Measurements from ENCODE around the gene MEI4. TPM values are rescaled to one million over a fixed set of nuclear protein-coding genes. Genes with fewer than 3 reads are reported as not detected.

The MEI4 gene
- total and polyA plus RNA-seq, 10 of the 15 experiments (the other 5 are each of a cell fraction or from before 2014, with no cell fraction given): 0.03 to 0.04 (median 0.03) TPM; not detected in 7

GRCh38 chr6:77965449-77965848 lies 312.6 kb downstream of the MEI4 start:
- ATAC-seq (no peak), DNase-seq (ENCODE audit: low read depth, low spot score) (no peak), FAIRE-seq (no peak)
- no peak overlapping the region for H3K27ac ChIP-seq (ENCODE audit: control insufficient read depth, insufficient read depth)
- RAD21 ChIA-PET (ENCODE audit: unreplicated experiment): no interaction called here
- H3K4me2 ChIP-seq (ENCODE audit: control insufficient read depth, insufficient read depth): no peak overlapping the region
- H3K4me1 ChIP-seq (ENCODE audit: control insufficient read depth, insufficient read depth, low read length): no peaks in the 10 kb centered on the region
- H3K9ac ChIP-seq (ENCODE audit: control insufficient read depth, insufficient read depth, low read length): no peak overlapping the region
- SMC1A ChIA-PET (ENCODE audit: uncharacterized antibody, unreplicated experiment): no interaction called here
- no peaks in the 10 kb centered on the region for H3K79me2 ChIP-seq (ENCODE audit: control insufficient read depth, insufficient read depth, low read length)
- BruUV-seq (replicated peaks): no TSS peak
- TF ChIP-seq ZBTB4 (CRISPR knock-in tag; IDR thresholded peaks at IDR 0.05): no peak
- TF ChIP-seq JUNB (IDR thresholded peaks at IDR 0.05): no peak
- TF ChIP-seq HDAC2 (IDR thresholded peaks at IDR 0.05): no peak
- H4K20me1 ChIP-seq (ENCODE audit: control insufficient read depth, insufficient read depth): no peaks in the 10 kb centered on the region
- POLR2A ChIA-PET: no interaction called here
- no peaks in the 10 kb centered on the region for H3K9me3 ChIP-seq (replicated peaks; ENCODE audit: control insufficient read depth, insufficient read depth, low read length)
- H2AFZ ChIP-seq (ENCODE audit: control insufficient read depth, low read depth, low read length): no peak overlapping the region
- H3K36me3 ChIP-seq (ENCODE audit: control insufficient read depth in 2 of 2, insufficient read depth in 2 of 2, low read length in 1 of 2): no peaks in the 10 kb centered on the region
- CTCF ChIA-PET: no interaction called here
- in situ Hi-C loops (cut with MboI): no loop called here
- no peaks in the 10 kb centered on the region for H3K27me3 ChIP-seq (replicated peaks in 1 of 2; ENCODE audit: control insufficient read depth in 2 of 2, insufficient read depth in 2 of 2, low read length in 1 of 2)
- intact Hi-C loops (cut with micrococcal nuclease; ENCODE audit: unreplicated experiment): no loop called here
- no peak overlapping the region for H3K4me3 ChIP-seq
- WGBS (ENCODE audit: insufficient coverage, insufficient replicate concordance, low lambda C conversion rate, missing lambda C conversion rate): 79% methylated on average over 1 of the region's 1 CpG

GRCh38 chr6:77972334-77972733 lies 319.5 kb downstream of the MEI4 start:
- BruUV-seq (replicated peaks): no TSS peak
- POLR2A ChIA-PET: no interaction called here
- FAIRE-seq (no peak), ATAC-seq (no peak), DNase-seq (ENCODE audit: low read depth, low spot score) (no peak)
- intact Hi-C loops (cut with micrococcal nuclease; ENCODE audit: unreplicated experiment): no loop called here
- Histone ChIP-seq H3K27ac (ENCODE audit: control insufficient read depth, insufficient read depth) (no peak overlapping the region), H3K4me2 (ENCODE audit: control insufficient read depth, insufficient read depth) (no peak overlapping the region), H3K79me2 (ENCODE audit: control insufficient read depth, insufficient read depth, low read length) (no peaks in the 10 kb centered on the region), H3K4me3 (no peak overlapping the region), H3K4me1 (ENCODE audit: control insufficient read depth, insufficient read depth, low read length) (no peaks in the 10 kb centered on the region), H3K27me3 (replicated peaks in 1 of 2; ENCODE audit: control insufficient read depth in 2 of 2, insufficient read depth in 2 of 2, low read length in 1 of 2) (no peaks in the 10 kb centered on the region), H3K9me3 (replicated peaks; ENCODE audit: control insufficient read depth, insufficient read depth, low read length) (no peaks in the 10 kb centered on the region), H3K9ac (ENCODE audit: control insufficient read depth, insufficient read depth, low read length) (no peak overlapping the region), H4K20me1 (ENCODE audit: control insufficient read depth, insufficient read depth) (no peaks in the 10 kb centered on the region), H3K36me3 (ENCODE audit: control insufficient read depth in 2 of 2, insufficient read depth in 2 of 2, low read length in 1 of 2) (no peaks in the 10 kb centered on the region), H2AFZ (ENCODE audit: control insufficient read depth, low read depth, low read length) (no peak overlapping the region)
- RAD21 ChIA-PET (ENCODE audit: unreplicated experiment): no interaction called here
- in situ Hi-C loops (cut with MboI): no loop called here
- CTCF ChIA-PET: no interaction called here
- SMC1A ChIA-PET (ENCODE audit: uncharacterized antibody, unreplicated experiment): no interaction called here
- TF ChIP-seq TARDBP (IDR thresholded peaks at IDR 0.05; ENCODE audit: borderline replicate concordance): no peak
- no peak for TF ChIP-seq ZBED1 (IDR thresholded peaks at IDR 0.05; ENCODE audit: borderline replicate concordance)
- TF ChIP-seq PKNOX1 (IDR thresholded peaks at IDR 0.05): no peak
- TF ChIP-seq MEF2B (IDR thresholded peaks at IDR 0.05; ENCODE audit: partially characterized antibody, poor library complexity, severe bottlenecking): no peak
- no peak for TF ChIP-seq JUND (IDR thresholded peaks at IDR 0.05; ENCODE audit: low read depth, low read length)
- no peak for TF ChIP-seq ZNF592 (IDR thresholded peaks at IDR 0.05)
- no peak for TF ChIP-seq RAD51 (IDR thresholded peaks at IDR 0.05)
- no peak for TF ChIP-seq ATF7 (IDR thresholded peaks at IDR 0.05; ENCODE audit: low read depth)
- no peak for TF ChIP-seq HCFC1 (IDR thresholded peaks at IDR 0.05; ENCODE audit: low read length)

Data from GM12878 (cell line).